ENCODE measurements around the gene DVL2.
"Not testable (repeated sequence)": the region's sequence is repeated elsewhere in the genome, so short reads cannot be mapped to it uniquely, and the experiment has no call there.

Gene DVL2

GRCh38 chr17:7256766-7257456 is 22.6 kb upstream of the DVL2 start:
- DNase-seq (ENCODE audit: low spot score), result no peak

- no peak for DNase-seq (ENCODE audit: low spot score)
Measured at GRCh38 chr17:7254511-7254910, 20.2 kb upstream of the DVL2 start.

GRCh38 chr17:7253082-7253481 is 18.8 kb upstream of the DVL2 start:
- DNase-seq (ENCODE audit: low spot score), result no peak

- peak; percentile 86 for DNase-seq (ENCODE audit: low spot score)
Measured at GRCh38 chr17:7252176-7253043, 18.1 kb upstream of the DVL2 start, which contains the start of gene ELP5. TSS of gene ELP5 (plus strand) at chr17:7252215. CDS start at chr17:7252551, 336 bp downstream.

- DNase-seq (ENCODE audit: low spot score), result peak; percentile 100
Measured at GRCh38 chr17:7251661-7252175, 17.4 kb upstream of the DVL2 start, which contains the start of gene CTDNEP1. TSS of gene CTDNEP1 (minus strand) at chr17:7251734. CDS start at chr17:7251296, 438 bp downstream.

- no peak for DNase-seq (ENCODE audit: low spot score)
Measured at GRCh38 chr17:7250695-7251627, 16.6 kb upstream of the DVL2 start.

- DNase-seq (ENCODE audit: low spot score), result no peak
Measured at GRCh38 chr17:7249830-7250229, 15.5 kb upstream of the DVL2 start.

- no peak for DNase-seq (ENCODE audit: low spot score)
Measured at GRCh38 chr17:7249214-7249613, 14.9 kb upstream of the DVL2 start.

GRCh38 chr17:7248796-7249195 is 14.5 kb upstream of the DVL2 start:
- no peak for DNase-seq (ENCODE audit: low spot score)

- no peak for DNase-seq (ENCODE audit: low spot score)
Measured at GRCh38 chr17:7246779-7247178, 12.5 kb upstream of the DVL2 start.

- not testable (repeated sequence) for DNase-seq (ENCODE audit: low spot score)
Measured at GRCh38 chr17:7243838-7244237, 9.5 kb upstream of the DVL2 start.

GRCh38 chr17:7243453-7243729 is 9.1 kb upstream of the DVL2 start:
- no peak for DNase-seq (ENCODE audit: low spot score)

GRCh38 chr17:7242717-7243452 is 8.6 kb upstream of the DVL2 start:
- peak; percentile 87 for DNase-seq (ENCODE audit: low spot score)

- peak; percentile 88 for DNase-seq (ENCODE audit: low spot score)
Measured at GRCh38 chr17:7241783-7242716, 7.7 kb upstream of the DVL2 start, which contains the start of gene GABARAP. TSS of gene GABARAP (minus strand) at chr17:7242449. CDS start at chr17:7242330, 119 bp downstream.

- no peak for DNase-seq (ENCODE audit: low spot score)
Measured at GRCh38 chr17:7241090-7241733, 6.9 kb upstream of the DVL2 start.

GRCh38 chr17:7240375-7240774 is 6.1 kb upstream of the DVL2 start:
- no peak for DNase-seq (ENCODE audit: low spot score)

GRCh38 chr17:7239091-7240027 is 5.0 kb upstream of the DVL2 start, which contains the start of gene PHF23:
TSS of gene PHF23 (minus strand) at chr17:7239457. CDS start at chr17:7239279, 178 bp downstream.
- DNase-seq (ENCODE audit: low spot score), result peak; percentile 99

- DNase-seq (ENCODE audit: low spot score), result no peak
Measured at GRCh38 chr17:7238420-7239090, 4.2 kb upstream of the DVL2 start.

Data from kidney capillary endothelial cell (primary cell).